ENCODE results near the gene DDX52.
"Not testable (repeated sequence)": the region's sequence is repeated elsewhere in the genome, so short reads cannot be mapped to it uniquely, and the experiment has no call there.

The DDX52 gene

GRCh38 chr17:37643118-37643766, at the start of gene DDX52:
Gene DDX52, minus strand, starts transcription at chr17:37643446. Its CDS starts 26 bp downstream, at chr17:37643420.
- DNase-seq (ENCODE audit: low read depth) = peak; percentile 94
- peak within 1 kb of the TSS; percentile 81 for H3K4me3 ChIP-seq (replicated peaks; ENCODE audit: low read depth, low read length)
- TF ChIP-seq CTCF (IDR thresholded peaks at IDR 0.05; ENCODE audit: low read length, missing control alignments) = no peak

DNA sequence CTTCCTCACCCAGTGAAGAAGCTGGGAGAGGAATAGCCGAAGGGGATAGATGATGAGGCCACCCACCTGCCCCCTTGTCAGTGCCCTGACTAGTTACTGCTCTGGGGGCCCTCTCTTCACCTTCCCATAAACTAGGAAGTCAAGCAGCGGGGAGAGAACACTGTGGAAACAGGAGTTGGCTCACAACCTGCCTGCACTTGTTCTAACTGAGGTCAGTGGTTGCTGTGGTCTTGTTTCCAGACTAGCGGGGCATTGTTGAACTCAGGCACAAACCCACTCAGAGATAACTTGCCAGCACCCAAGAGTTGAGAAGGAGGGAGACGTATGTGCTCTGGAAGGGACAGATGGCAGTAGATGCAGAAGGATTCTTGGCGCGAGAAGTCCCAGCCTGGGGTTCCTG, 48.6 kb upstream of the DDX52 start:
- TF ChIP-seq CTCF (IDR thresholded peaks at IDR 0.05; ENCODE audit: low read length, missing control alignments) = no peak
- no peak overlapping the region for H3K4me3 ChIP-seq (replicated peaks; ENCODE audit: low read depth, low read length)
- DNase-seq (ENCODE audit: low read depth) = no peak

GRCh38 chr17:37689317-37689716, 46.1 kb upstream of the DDX52 start:
- DNase-seq (ENCODE audit: low read depth) = no peak
- H3K4me3 ChIP-seq (replicated peaks; ENCODE audit: low read depth, low read length) = no peak overlapping the region
- no peak for TF ChIP-seq CTCF (IDR thresholded peaks at IDR 0.05; ENCODE audit: low read length, missing control alignments)

- DNase-seq (ENCODE audit: low read depth) = no peak
- TF ChIP-seq CTCF (IDR thresholded peaks at IDR 0.05; ENCODE audit: low read length, missing control alignments) = no peak
- no peak overlapping the region for H3K4me3 ChIP-seq (replicated peaks; ENCODE audit: low read depth, low read length)
Observed at GRCh38 chr17:37683454-37683984, 40.3 kb upstream of the DDX52 start.

GRCh38 chr17:37682007-37682406, 38.8 kb upstream of the DDX52 start:
- no peak for DNase-seq (ENCODE audit: low read depth)
- TF ChIP-seq CTCF (IDR thresholded peaks at IDR 0.05; ENCODE audit: low read length, missing control alignments) = no peak
- H3K4me3 ChIP-seq (replicated peaks; ENCODE audit: low read depth, low read length) = no peak overlapping the region

- not testable (repeated sequence) for DNase-seq (ENCODE audit: low read depth); H3K4me3 ChIP-seq (replicated peaks; ENCODE audit: low read depth, low read length)
Observed at GRCh38 chr17:37679995-37680394, 36.7 kb upstream of the DDX52 start.

- no peak for DNase-seq (ENCODE audit: low read depth)
- TF ChIP-seq CTCF (IDR thresholded peaks at IDR 0.05; ENCODE audit: low read length, missing control alignments) = no peak
- H3K4me3 ChIP-seq (replicated peaks; ENCODE audit: low read depth, low read length) = no peak overlapping the region
Observed at GRCh38 chr17:37678036-37678435, 34.8 kb upstream of the DDX52 start.
